Hematopoietic multipotent progenitor cell treated with erythropoietin and hydrocortisone succinate and interleukin-3 and kit ligand, for 6 days (in vitro differentiated cells): ENCODE data around the gene ZC3HAV1L.
"Not testable (repeated sequence)": the region's sequence is repeated elsewhere in the genome, so short reads cannot be mapped to it uniquely, and the experiment has no call there.

Experiments
- DNase-seq: peaks from one replicate; pipeline ENCODE4 v3.0.0-alpha.2; 2015

Gene ZC3HAV1L

GRCh38 chr7:139011373-139011772, 24.5 kb downstream of the ZC3HAV1L start:
- no peak for DNase-seq

GRCh38 chr7:139004321-139005090, 31.3 kb downstream of the ZC3HAV1L start:
- no peak for DNase-seq

- DNase-seq: no peak
Measured at GRCh38 chr7:138999414-138999813, 36.4 kb downstream of the ZC3HAV1L start.

GRCh38 chr7:138992052-138992531, 43.8 kb downstream of the ZC3HAV1L start:
- no peak for DNase-seq

- no peak for DNase-seq
Measured at GRCh38 chr7:138987686-138988085, 48.2 kb downstream of the ZC3HAV1L start.

GRCh38 chr7:138982204-138982623, 53.6 kb downstream of the ZC3HAV1L start:
- DNase-seq: peak; percentile 32

- peak; percentile 74 for DNase-seq
Measured at GRCh38 chr7:138981332-138982203, 54.3 kb downstream of the ZC3HAV1L start, which contains the start of gene KIAA1549. TSS of gene KIAA1549 (minus strand) at chr7:138981389. CDS start at chr7:138981269, 120 bp downstream.

GRCh38 chr7:138980563-138981291, 55.1 kb downstream of the ZC3HAV1L start:
- peak; percentile 24 for DNase-seq

GRCh38 chr7:138979988-138980562, 55.8 kb downstream of the ZC3HAV1L start:
- no peak for DNase-seq

- peak; percentile 60 for DNase-seq
Measured at GRCh38 chr7:138979226-138979979, 56.4 kb downstream of the ZC3HAV1L start.

GRCh38 chr7:138978541-138979184, 57.2 kb downstream of the ZC3HAV1L start:
- DNase-seq: no peak

- DNase-seq: not testable (repeated sequence)
Measured at GRCh38 chr7:138976161-138976560, 59.7 kb downstream of the ZC3HAV1L start.
